OCI-LY1 (cell line): ENCODE data around the gene LSAMP.

Source experiments
- CTCF ChIP-seq: fragments of 200-600 bp; sonication (generic), shearing (Covaris generic); IDR thresholded peaks from 2 replicates; pipeline ENCODE4 v1.5.1; 2017; ENCODE audit warnings: mild to moderate bottlenecking, antibody characterized with exemption, low read length, moderate library complexity, mixed read lengths
- EZH2 ChIP-seq: fragments of 200-600 bp; sonication (generic), shearing (Covaris generic); IDR thresholded peaks from 2 replicates; pipeline ENCODE4 v1.8.0; 2017; ENCODE audit warnings: borderline replicate concordance, mixed run types, mild to moderate bottlenecking, antibody characterized with exemption, low read length, moderate library complexity, mixed read lengths

GRCh38 chr3:115814778-115815380 lies 630.4 kb downstream of the LSAMP start:
- peak; percentile 92 for TF ChIP-seq CTCF
- no peak for TF ChIP-seq EZH2
